ENCODE data around the gene LY9. TPM values are rescaled to one million over a fixed set of nuclear protein-coding genes. Genes with fewer than 3 reads are reported as not detected.

Gene LY9
- polyA plus RNA-seq, 2 of the 4 experiments (the other 2 are of a cell fraction): 0.05 to 0.19 TPM

DNA sequence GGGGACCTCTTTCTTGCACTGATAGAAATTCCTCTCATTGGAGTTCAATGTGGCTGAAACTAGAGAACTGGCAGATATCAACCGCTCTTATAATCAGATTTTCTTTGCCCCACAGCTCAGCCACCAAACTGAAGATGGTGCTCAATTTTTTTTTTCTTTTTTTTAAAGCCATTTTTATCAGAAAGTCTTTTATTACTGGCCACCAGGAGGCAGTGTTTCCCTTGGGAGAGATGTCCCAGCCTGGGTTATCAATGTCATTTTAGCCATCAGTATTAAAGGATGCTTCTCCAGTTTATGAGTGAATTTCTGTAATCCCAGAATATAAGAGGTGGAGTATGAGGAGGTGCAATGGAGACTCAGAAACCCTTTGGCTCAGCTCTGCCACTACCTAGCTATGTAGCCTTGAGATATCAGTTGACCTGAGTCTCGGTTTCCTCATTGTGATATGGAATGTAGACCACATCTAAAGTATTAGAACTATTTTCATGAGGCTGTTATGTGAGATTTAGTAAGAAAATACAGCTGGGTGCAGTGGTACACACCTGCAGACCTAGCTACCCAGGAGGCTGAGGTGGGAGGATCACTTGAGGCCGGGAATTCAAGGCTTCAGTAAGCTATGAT lies 39.1 kb downstream of the LY9 start:
- TF ChIP-seq TP53 (CRISPR knock-in tag; IDR thresholded peaks at IDR 0.05): no peak
- TF ChIP-seq POLR2AphosphoS2 (conservative IDR thresholded peaks at IDR 0.05; ENCODE audit: low read length): no peak
- TF ChIP-seq KDM1A (IDR thresholded peaks at IDR 0.05; ENCODE audit: low read depth): no peak
- no peak for TF ChIP-seq HOXA7 (CRISPR knock-in tag; IDR thresholded peaks at IDR 0.05)
- TF ChIP-seq, protein P1, sequence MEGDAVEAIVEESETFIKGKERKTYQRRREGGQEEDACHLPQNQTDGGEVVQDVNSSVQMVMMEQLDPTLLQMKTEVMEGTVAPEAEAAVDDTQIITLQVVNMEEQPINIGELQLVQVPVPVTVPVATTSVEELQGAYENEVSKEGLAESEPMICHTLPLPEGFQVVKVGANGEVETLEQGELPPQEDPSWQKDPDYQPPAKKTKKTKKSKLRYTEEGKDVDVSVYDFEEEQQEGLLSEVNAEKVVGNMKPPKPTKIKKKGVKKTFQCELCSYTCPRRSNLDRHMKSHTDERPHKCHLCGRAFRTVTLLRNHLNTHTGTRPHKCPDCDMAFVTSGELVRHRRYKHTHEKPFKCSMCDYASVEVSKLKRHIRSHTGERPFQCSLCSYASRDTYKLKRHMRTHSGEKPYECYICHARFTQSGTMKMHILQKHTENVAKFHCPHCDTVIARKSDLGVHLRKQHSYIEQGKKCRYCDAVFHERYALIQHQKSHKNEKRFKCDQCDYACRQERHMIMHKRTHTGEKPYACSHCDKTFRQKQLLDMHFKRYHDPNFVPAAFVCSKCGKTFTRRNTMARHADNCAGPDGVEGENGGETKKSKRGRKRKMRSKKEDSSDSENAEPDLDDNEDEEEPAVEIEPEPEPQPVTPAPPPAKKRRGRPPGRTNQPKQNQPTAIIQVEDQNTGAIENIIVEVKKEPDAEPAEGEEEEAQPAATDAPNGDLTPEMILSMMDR (IDR thresholded peaks at IDR 0.05): peak; percentile 92
- TF ChIP-seq ATOH8 (CRISPR knock-in tag; IDR thresholded peaks at IDR 0.05; ENCODE audit: low read depth): no peak
- TF ChIP-seq SMC3 (IDR thresholded peaks at IDR 0.05): peak; percentile 90
- TF ChIP-seq MAZ (IDR thresholded peaks at IDR 0.05; ENCODE audit: borderline replicate concordance, low read depth, low read length): no peak
- TF ChIP-seq MAX (IDR thresholded peaks at IDR 0.05): no peak
- no peak for TF ChIP-seq HOXB5 (CRISPR knock-in tag; IDR thresholded peaks at IDR 0.05)
- TF ChIP-seq RCOR1 (IDR thresholded peaks at IDR 0.05; ENCODE audit: low read depth, low read length): no peak
- no peak for TF ChIP-seq FOSB (CRISPR knock-in tag; IDR thresholded peaks at IDR 0.05)
- TF ChIP-seq HOXB13 (CRISPR knock-in tag; IDR thresholded peaks at IDR 0.05; ENCODE audit: low read depth): no peak
- no peak for TF ChIP-seq ZFP36 (IDR thresholded peaks at IDR 0.05; ENCODE audit: borderline replicate concordance, partially characterized antibody)
- no peak for TF ChIP-seq FOSL2 (IDR thresholded peaks at IDR 0.05)
- no peak for TF ChIP-seq FOSL2 (CRISPR knock-in tag; IDR thresholded peaks at IDR 0.05)
- no peak for TF ChIP-seq JUN (IDR thresholded peaks at IDR 0.05)
- TF ChIP-seq, protein P2, sequence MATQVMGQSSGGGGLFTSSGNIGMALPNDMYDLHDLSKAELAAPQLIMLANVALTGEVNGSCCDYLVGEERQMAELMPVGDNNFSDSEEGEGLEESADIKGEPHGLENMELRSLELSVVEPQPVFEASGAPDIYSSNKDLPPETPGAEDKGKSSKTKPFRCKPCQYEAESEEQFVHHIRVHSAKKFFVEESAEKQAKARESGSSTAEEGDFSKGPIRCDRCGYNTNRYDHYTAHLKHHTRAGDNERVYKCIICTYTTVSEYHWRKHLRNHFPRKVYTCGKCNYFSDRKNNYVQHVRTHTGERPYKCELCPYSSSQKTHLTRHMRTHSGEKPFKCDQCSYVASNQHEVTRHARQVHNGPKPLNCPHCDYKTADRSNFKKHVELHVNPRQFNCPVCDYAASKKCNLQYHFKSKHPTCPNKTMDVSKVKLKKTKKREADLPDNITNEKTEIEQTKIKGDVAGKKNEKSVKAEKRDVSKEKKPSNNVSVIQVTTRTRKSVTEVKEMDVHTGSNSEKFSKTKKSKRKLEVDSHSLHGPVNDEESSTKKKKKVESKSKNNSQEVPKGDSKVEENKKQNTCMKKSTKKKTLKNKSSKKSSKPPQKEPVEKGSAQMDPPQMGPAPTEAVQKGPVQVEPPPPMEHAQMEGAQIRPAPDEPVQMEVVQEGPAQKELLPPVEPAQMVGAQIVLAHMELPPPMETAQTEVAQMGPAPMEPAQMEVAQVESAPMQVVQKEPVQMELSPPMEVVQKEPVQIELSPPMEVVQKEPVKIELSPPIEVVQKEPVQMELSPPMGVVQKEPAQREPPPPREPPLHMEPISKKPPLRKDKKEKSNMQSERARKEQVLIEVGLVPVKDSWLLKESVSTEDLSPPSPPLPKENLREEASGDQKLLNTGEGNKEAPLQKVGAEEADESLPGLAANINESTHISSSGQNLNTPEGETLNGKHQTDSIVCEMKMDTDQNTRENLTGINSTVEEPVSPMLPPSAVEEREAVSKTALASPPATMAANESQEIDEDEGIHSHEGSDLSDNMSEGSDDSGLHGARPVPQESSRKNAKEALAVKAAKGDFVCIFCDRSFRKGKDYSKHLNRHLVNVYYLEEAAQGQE (IDR thresholded peaks at IDR 0.05): no peak
- TF ChIP-seq RAD21 (conservative IDR thresholded peaks at IDR 0.05 in 1 of 2, IDR thresholded peaks at IDR 0.05 in 1 of 2): peak; percentile 89 to 93
- no peak overlapping the region for H3K4me2 ChIP-seq
- POLR2A ChIA-PET: no interaction called here
- no peak overlapping the region for H3K4me3 ChIP-seq
- DNase-seq (ENCODE audit: low read depth in 1 of 2, low spot score in 1 of 2): peak; percentile 41 to 68
- no peak for FAIRE-seq
- CTCF ChIA-PET: interaction anchor here (0.5 to 10.1 kb wide), 49 partner anchors 10 to 346 kb away, joined by 3 to 149 read pairs (median 5); partner anchors contain the start of genes ITLN2 and KLHDC9
- H3K27ac ChIP-seq: no peak overlapping the region
- no peaks in the 10 kb centered on the region for H3K9me3 ChIP-seq
- ATAC-seq: no peak
- no peaks in the 10 kb centered on the region for H3K4me1 ChIP-seq
- 62% methylated on average over 3 of the region's 3 CpGs for WGBS (ENCODE audit: missing lambda C conversion rate)

DNA sequence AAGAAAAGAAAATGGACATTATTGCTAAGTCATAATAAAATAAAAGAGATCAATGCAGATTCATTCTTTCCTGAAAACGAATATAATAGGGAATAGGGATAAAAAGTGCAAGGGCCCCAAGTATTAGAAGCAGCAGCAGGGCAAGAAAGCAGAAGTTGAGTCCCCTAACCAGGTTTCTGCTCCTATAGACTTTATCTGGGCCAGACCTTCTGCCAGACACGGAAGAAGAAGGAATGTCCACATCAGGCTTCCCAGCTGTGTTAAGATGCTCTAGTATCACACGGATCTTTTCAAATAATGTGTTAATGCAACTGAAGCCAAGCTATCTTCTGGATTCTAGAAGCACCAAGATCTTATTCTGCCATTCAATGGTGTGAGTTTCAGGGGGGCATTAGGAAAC lies 39.8 kb downstream of the LY9 start:
- ATAC-seq: no peak
- 46% methylated on average over 3 of the region's 3 CpGs for WGBS (ENCODE audit: missing lambda C conversion rate)
- no peak overlapping the region for H3K4me3 ChIP-seq
- H3K4me1 ChIP-seq: no peaks in the 10 kb centered on the region
- ChIA-PET CTCF (interaction anchor here (0.5 to 10.1 kb wide), 33 partner anchors 9 to 305 kb away, joined by 3 to 149 read pairs (median 6); partner anchors contain the start of genes ITLN2 and KLHDC9), POLR2A (no interaction called here)
- no peak for DNase-seq (ENCODE audit: low read depth in 1 of 2, low spot score in 1 of 2)
- FAIRE-seq: no peak
- H3K4me2 ChIP-seq: no peak overlapping the region
- no peak overlapping the region for H3K27ac ChIP-seq
- H3K9me3 ChIP-seq: no peaks in the 10 kb centered on the region
- TF ChIP-seq CBX8 (IDR thresholded peaks at IDR 0.05): no peak
- no peak for TF ChIP-seq RAD21 (conservative IDR thresholded peaks at IDR 0.05 in 1 of 2, IDR thresholded peaks at IDR 0.05 in 1 of 2)
- TF ChIP-seq FOXS1 (CRISPR knock-in tag; IDR thresholded peaks at IDR 0.05): no peak
- no peak for TF ChIP-seq BHLHE40 (IDR thresholded peaks at IDR 0.05; ENCODE audit: low read depth, low read length)
- TF ChIP-seq SMC3 (IDR thresholded peaks at IDR 0.05): no peak
- no peak for TF ChIP-seq ZC3H11A (IDR thresholded peaks at IDR 0.05)
- TF ChIP-seq RFX5 (IDR thresholded peaks at IDR 0.05): no peak
- TF ChIP-seq MAFK (IDR thresholded peaks at IDR 0.05; ENCODE audit: partially characterized antibody): no peak
- no peak for TF ChIP-seq NFE2L2 (conservative IDR thresholded peaks at IDR 0.05; ENCODE audit: low read length)
- TF ChIP-seq CHD2 (IDR thresholded peaks at IDR 0.05; ENCODE audit: low read length, partially characterized antibody): no peak
- no peak for TF ChIP-seq RCOR1 (IDR thresholded peaks at IDR 0.05; ENCODE audit: low read depth, low read length)
- no peak for TF ChIP-seq KDM5A (IDR thresholded peaks at IDR 0.05)
- no peak for TF ChIP-seq TFCP2L1 (CRISPR knock-in tag; IDR thresholded peaks at IDR 0.05)
- TF ChIP-seq E2F6 (IDR thresholded peaks at IDR 0.05; ENCODE audit: borderline replicate concordance, low read depth): no peak
- TF ChIP-seq KDM1A (IDR thresholded peaks at IDR 0.05; ENCODE audit: low read depth): no peak
- no peak for TF ChIP-seq SREBF2 (IDR thresholded peaks at IDR 0.05)
- TF ChIP-seq NPAS2 (CRISPR knock-in tag; IDR thresholded peaks at IDR 0.05; ENCODE audit: borderline replicate concordance): no peak
- no peak for TF ChIP-seq PHF8 (IDR thresholded peaks at IDR 0.05; ENCODE audit: borderline replicate concordance, low read depth)
